OCI-LY3 (cell line): ENCODE data around the gene CEP131.

ENCODE experiments used
- H2AFZ ChIP-seq: fragments of 200-600, 300-600 bp; shearing (Covaris generic); 2 replicates; pipeline ENCODE4 v1.6.0; 2014; ENCODE audit warnings: antibody characterized with exemption, low read depth, low read length
- H3K27ac ChIP-seq: fragments of 200-600, 300-600 bp; sonication (generic); 2 replicates; pipeline ENCODE4 v1.5.1; 2014; ENCODE audit warnings: mild to moderate bottlenecking, low read length, moderate library complexity, mixed read lengths
- H3K27me3 ChIP-seq: fragments of 200-600, 300-600 bp; sonication (generic); 2 replicates; pipeline ENCODE4 v1.6.1; 2014; ENCODE audit warnings: low read depth, low read length, mixed read lengths
- H3K36me3 ChIP-seq: fragments of 200-600, 300-600 bp; sonication (generic); replicated peaks from 2 replicates; pipeline ENCODE3; 2014; ENCODE audit warnings: low read depth, low read length, mixed read lengths
- H3K4me1 ChIP-seq: fragments of 300-600, 200-600 bp; sonication (generic); 2 replicates; pipeline ENCODE4 v1.6.1; 2014; ENCODE audit warnings: low read length, mixed read lengths
- H3K4me2 ChIP-seq: fragments of 200-600, 300-600 bp; sonication (generic); 2 replicates; pipeline ENCODE4 v1.6.1; 2014; ENCODE audit warnings: low read length, mixed read lengths
- H3K4me3 ChIP-seq: fragments of 300-600, 200-600 bp; sonication (generic); 2 replicates; pipeline ENCODE4 v1.5.1; 2014; ENCODE audit warnings: antibody characterized with exemption, mild to moderate bottlenecking, low read length, moderate library complexity
- H3K79me2 ChIP-seq: fragments of 300-600, 200-600 bp; shearing (Covaris generic); 2 replicates; pipeline ENCODE4 v1.6.1; 2014; ENCODE audit warnings: mild to moderate bottlenecking, low read length, mixed read lengths
- H3K9ac ChIP-seq: fragments of 300-600, 200-600 bp; shearing (Covaris generic); 2 replicates; pipeline ENCODE4 v1.6.0; 2014; ENCODE audit warnings: mild to moderate bottlenecking, low read length, moderate library complexity
- H3K9me3 ChIP-seq: fragments of 200-600, 300-600 bp; shearing (Covaris generic); 2 replicates; pipeline ENCODE4 v1.6.1; 2014; ENCODE audit warnings: low read length, mixed read lengths; ENCODE audit not compliant: insufficient read depth
- H4K20me1 ChIP-seq: fragments of 200-600, 300-600 bp; sonication (generic); 2 replicates; pipeline ENCODE4 v1.6.1; 2016; ENCODE audit warnings: low read length, mixed read lengths; ENCODE audit not compliant: insufficient read depth
- CTCF ChIP-seq: fragments of 200-600, 300-600 bp; sonication (generic); IDR thresholded peaks from 2 replicates; pipeline ENCODE4 v1.5.1; 2014; ENCODE audit warnings: antibody characterized with exemption, low read length, low read depth
- EZH2phosphoT487 ChIP-seq: fragments of 200-600 bp; shearing (Covaris generic); IDR thresholded peaks from 2 replicates; pipeline ENCODE4 v1.6.1; 2018; ENCODE audit warnings: antibody characterized with exemption, mixed run types, low read depth

Gene CEP131

GRCh38 chr17:81140018-81140417 lies 82.7 kb downstream of the CEP131 start:
- Histone ChIP-seq H3K9me3 (no peaks in the 10 kb centered on the region), H3K4me3 (no peak overlapping the region), H3K79me2 (no peaks in the 10 kb centered on the region), H4K20me1 (no peaks in the 10 kb centered on the region), H3K36me3 (no peaks in the 10 kb centered on the region), H3K4me2 (no peak overlapping the region), H3K27me3 (peaks cover 4% of the 10 kb centered on the region; the same call in 1 of the 2 replicates), H2AFZ (no peak overlapping the region), H3K9ac (no peak overlapping the region), H3K27ac (no peak overlapping the region), H3K4me1 (no peaks in the 10 kb centered on the region)
- TF ChIP-seq CTCF (no peak), EZH2phosphoT487 (no peak)
